ENCODE measurements around the gene IKZF4.

The IKZF4 gene

GRCh38 chr12:56084958-56085543 is 64.2 kb downstream of the IKZF4 start:
- Histone ChIP-seq H3K4me1 (ENCODE audit: control insufficient read depth in 1 of 2, insufficient read depth in 1 of 2, low read depth in 1 of 2, low read length in 1 of 2) (peaks cover 3 to 6% of the 10 kb centered on the region in 2 experiments), H3K9me3 (no peaks in the 10 kb centered on the region), H3K27me3 (peaks cover 48% of the 10 kb centered on the region), H3K36me3 (no peaks in the 10 kb centered on the region), H3K27ac (no peak overlapping the region), H3K4me3 (ENCODE audit: low read depth in 1 of 2, low read length in 1 of 2) (no peak overlapping the region)
- no peak for TF ChIP-seq CTCF (IDR thresholded peaks at IDR 0.05)

GRCh38 chr12:56086096-56086495 is 65.3 kb downstream of the IKZF4 start:
- H3K27ac ChIP-seq, result no peak overlapping the region
- peaks cover 38% of the 10 kb centered on the region for H3K27me3 ChIP-seq
- H3K9me3 ChIP-seq, result no peaks in the 10 kb centered on the region
- TF ChIP-seq CTCF (IDR thresholded peaks at IDR 0.05), result no peak
- no peak overlapping the region for H3K4me3 ChIP-seq (ENCODE audit: low read depth in 1 of 2, low read length in 1 of 2)
- no peaks in the 10 kb centered on the region for H3K36me3 ChIP-seq
- no peaks in the 10 kb centered on the region for H3K4me1 ChIP-seq (ENCODE audit: control insufficient read depth in 1 of 2, insufficient read depth in 1 of 2, low read depth in 1 of 2, low read length in 1 of 2)

GRCh38 chr12:56086608-56087007 is 65.8 kb downstream of the IKZF4 start:
- Histone ChIP-seq H3K27ac (no peak overlapping the region), H3K36me3 (no peaks in the 10 kb centered on the region), H3K4me1 (ENCODE audit: control insufficient read depth in 1 of 2, insufficient read depth in 1 of 2, low read depth in 1 of 2, low read length in 1 of 2) (no peaks in the 10 kb centered on the region), H3K27me3 (peaks cover 32% of the 10 kb centered on the region), H3K9me3 (no peaks in the 10 kb centered on the region), H3K4me3 (ENCODE audit: low read depth in 1 of 2, low read length in 1 of 2) (no peak overlapping the region)
- TF ChIP-seq CTCF (IDR thresholded peaks at IDR 0.05), result no peak

- Histone ChIP-seq H3K9me3 (no peaks in the 10 kb centered on the region), H3K36me3 (no peaks in the 10 kb centered on the region), H3K4me3 (ENCODE audit: low read depth in 1 of 2, low read length in 1 of 2) (no peak overlapping the region), H3K27me3 (peaks cover 26% of the 10 kb centered on the region), H3K27ac (no peak overlapping the region), H3K4me1 (ENCODE audit: control insufficient read depth in 1 of 2, insufficient read depth in 1 of 2, low read depth in 1 of 2, low read length in 1 of 2) (no peaks in the 10 kb centered on the region)
- TF ChIP-seq CTCF (IDR thresholded peaks at IDR 0.05), result no peak
Measured at GRCh38 chr12:56087220-56087619, 66.4 kb downstream of the IKZF4 start.

Measured in neutrophil (primary cell).